Esophagus squamous epithelium (tissue), 4 donors: ENCODE results near the gene SPTLC2.
"Not testable (repeated sequence)": the region's sequence is repeated elsewhere in the genome, so short reads cannot be mapped to it uniquely, and the experiment has no call there.

Experiments
- POLR2A ChIP-seq, 4 donors: fragments of 450-650 bp; IDR thresholded peaks; one replicate each; pipeline ENCODE4 v1.6.1; 2017; ENCODE audit warnings: antibody characterized with exemption in 4 of 4, mild to moderate bottlenecking in 4 of 4, moderate library complexity in 3 of 4
- TF ChIP-seq, protein P1 (sequence below), 6 experiments: fragments of 450-650 bp in 4 of 6; fragments of 200-600 bp in 2 of 6; sonication (generic) in 2 of 6; IDR thresholded peaks; one replicate each; pipeline ENCODE4 v1.5.1; 2016 to 2019; ENCODE audit warnings: antibody characterized with exemption in 6 of 6, mild to moderate bottlenecking in 4 of 6, moderate library complexity in 4 of 6

DNA sequence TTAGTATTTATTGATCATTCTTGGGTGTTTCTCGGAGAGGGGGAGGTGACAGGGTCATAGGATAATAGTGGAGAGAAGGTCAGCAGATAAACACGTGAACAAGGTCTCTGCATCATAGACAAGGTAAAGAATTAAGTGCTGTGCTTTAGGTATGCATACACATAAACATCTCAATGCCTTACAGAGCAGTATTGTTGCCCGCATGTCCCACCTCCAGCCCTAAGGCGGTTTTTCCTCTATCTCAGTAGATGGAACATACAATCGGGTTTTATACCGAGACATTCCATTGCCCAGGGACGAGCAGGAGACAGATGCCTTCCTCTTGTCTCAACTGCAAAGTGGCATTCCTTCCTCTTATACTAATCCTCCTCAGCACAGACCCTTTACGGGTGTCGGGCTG lies 45.1 kb upstream of the SPTLC2 start:
- TF ChIP-seq, protein P1, sequence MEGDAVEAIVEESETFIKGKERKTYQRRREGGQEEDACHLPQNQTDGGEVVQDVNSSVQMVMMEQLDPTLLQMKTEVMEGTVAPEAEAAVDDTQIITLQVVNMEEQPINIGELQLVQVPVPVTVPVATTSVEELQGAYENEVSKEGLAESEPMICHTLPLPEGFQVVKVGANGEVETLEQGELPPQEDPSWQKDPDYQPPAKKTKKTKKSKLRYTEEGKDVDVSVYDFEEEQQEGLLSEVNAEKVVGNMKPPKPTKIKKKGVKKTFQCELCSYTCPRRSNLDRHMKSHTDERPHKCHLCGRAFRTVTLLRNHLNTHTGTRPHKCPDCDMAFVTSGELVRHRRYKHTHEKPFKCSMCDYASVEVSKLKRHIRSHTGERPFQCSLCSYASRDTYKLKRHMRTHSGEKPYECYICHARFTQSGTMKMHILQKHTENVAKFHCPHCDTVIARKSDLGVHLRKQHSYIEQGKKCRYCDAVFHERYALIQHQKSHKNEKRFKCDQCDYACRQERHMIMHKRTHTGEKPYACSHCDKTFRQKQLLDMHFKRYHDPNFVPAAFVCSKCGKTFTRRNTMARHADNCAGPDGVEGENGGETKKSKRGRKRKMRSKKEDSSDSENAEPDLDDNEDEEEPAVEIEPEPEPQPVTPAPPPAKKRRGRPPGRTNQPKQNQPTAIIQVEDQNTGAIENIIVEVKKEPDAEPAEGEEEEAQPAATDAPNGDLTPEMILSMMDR (IDR thresholded peaks at IDR 0.05) = not testable (repeated sequence)
- TF ChIP-seq POLR2A (IDR thresholded peaks at IDR 0.05) = not testable (repeated sequence)
